GM21381 (cell line): Measurements from ENCODE around the gene DCN.

ENCODE experiments used
- ATAC-seq: cut with Tn5 transposase; IDR thresholded peaks from one replicate; pipeline ENCODE4 v1.9.1; 2021; ENCODE audit warnings: mild to moderate bottlenecking, moderate library complexity; ENCODE audit not compliant: unreplicated experiment

The DCN gene

GRCh38 chr12:91103624-91104023 lies 79.0 kb downstream of the DCN start:
- no peak for ATAC-seq

GRCh38 chr12:91103101-91103500 lies 79.5 kb downstream of the DCN start:
- ATAC-seq, result no peak

DNA sequence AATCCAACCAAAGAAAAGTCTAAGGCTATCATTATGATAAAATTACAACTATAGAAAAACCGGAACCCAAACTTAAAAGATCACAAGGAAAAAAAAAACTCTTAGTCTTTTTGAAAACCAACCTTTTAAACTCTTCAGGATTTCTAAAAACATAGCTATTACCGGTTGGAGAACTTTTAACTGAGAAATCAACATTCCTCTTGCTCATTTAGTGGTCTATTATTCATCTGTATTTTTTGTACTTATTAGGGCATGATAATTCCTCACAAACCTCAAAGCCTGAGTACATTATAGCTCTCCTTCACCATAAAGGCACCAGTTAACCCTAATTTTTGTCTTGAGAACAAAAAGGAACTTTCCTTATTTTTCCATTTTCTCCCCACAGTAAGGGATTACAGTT lies 81.7 kb downstream of the DCN start:
- ATAC-seq, result no peak

DNA sequence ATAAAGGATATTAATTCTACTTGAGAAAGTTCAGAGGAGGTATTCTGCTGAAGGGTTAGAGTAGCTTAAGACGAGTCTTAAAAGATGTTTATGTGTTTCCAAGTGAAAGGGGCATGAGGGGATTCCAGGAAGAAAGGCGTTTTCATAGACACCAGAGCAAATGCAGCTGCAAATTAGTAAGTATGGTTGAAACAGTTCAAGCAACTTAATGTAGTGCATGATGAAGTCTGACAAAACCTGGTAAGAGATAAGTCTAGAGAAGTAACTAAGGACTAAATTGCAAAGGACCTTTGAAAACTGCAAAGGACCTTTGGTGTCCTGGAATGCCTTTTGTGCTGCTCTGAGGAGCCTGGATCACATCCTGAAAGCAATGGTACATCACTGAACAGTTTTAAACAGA lies 82.8 kb downstream of the DCN start:
- ATAC-seq, result no peak

GRCh38 chr12:91099341-91099740 lies 83.3 kb downstream of the DCN start:
- no peak for ATAC-seq

- no peak for ATAC-seq
Observed at GRCh38 chr12:91098941-91099340, 83.7 kb downstream of the DCN start.

DNA sequence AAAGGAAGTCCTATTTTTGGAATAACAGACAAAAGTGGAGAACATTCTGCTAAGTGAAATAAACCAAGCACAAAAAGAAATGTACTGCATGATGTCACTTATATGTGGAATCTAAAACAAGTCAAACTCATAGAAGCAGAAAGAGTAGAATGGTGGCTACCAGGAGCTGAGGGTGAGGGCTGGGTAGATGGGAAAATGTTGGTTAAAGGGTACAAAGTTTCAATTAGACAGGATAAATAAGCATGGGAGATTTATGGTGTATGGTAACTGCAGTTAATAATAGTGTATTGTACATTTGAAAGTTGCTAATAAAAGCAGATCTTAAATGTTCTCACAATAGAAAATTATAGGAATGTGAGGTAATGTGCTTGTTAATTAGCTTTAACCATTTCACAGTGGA lies 84.2 kb downstream of the DCN start:
- no peak for ATAC-seq

GRCh38 chr12:91094957-91095356 lies 87.7 kb downstream of the DCN start:
- ATAC-seq, result no peak

DNA sequence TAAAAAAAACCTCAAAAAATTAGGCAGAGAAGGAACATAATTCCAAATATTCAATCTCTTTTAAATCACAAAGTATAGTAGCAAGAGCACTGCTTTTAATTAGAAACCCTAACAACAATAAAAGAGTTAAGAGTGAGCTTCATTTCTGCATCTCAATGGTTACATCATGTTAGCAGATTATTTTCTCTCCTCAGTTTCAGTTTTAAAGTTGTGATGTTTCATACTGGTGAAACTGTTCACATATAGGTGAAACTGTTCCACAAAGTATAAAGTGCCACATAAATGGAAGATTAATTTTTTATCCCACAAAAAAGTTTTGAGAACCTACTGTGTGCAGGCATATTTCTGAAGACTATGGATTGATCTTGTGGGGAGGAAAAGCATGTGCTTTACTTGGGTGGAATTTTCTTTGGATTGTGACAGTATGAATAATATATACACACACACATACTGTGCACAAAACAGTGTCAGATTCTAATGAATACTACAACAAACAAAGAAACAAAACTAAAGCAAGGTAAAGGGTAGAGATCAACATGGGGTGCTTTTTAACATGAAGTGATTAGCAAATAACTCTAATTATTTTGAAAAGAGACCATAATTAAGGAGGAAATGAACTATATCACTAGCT lies 88.5 kb downstream of the DCN start:
- no peak for ATAC-seq

DNA sequence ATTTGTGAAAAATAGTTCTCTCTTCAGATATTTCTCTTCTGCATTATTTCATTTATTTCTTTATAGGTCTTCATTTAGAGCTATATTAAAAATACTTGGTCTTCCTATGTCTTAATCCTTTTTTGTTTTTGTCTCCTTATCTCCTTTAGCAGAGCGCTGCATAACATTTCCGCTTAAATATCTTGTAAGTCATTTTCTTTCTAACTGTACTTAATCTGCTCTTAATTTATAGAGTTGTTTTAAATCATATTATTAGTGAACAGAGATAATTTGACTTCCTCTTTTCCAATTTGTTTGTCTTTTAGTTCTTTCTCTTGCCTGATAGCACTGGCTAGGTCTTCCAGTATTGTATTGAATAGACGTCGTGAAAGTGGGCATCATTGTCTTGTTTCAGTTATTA lies 89.3 kb downstream of the DCN start:
- no peak for ATAC-seq

GRCh38 chr12:91091916-91092715 lies 90.5 kb downstream of the DCN start:
- no peak for ATAC-seq
